IMR-90 (cell line): ENCODE data around the gene COL23A1. TPM values are rescaled to one million over a fixed set of nuclear protein-coding genes. Genes with fewer than 3 reads are reported as not detected.

ENCODE experiments used
- ATAC-seq: fragments of 200-7000 bp; cut with Tn5 transposase; 2 replicates; pipeline ENCODE4 v1.9.1; 2020; ENCODE audit warnings: low read depth, mild to moderate bottlenecking, moderate library complexity
- BruUV-seq: library from RNA; stranded (reverse); fragments of 400-500 nt; replicated peaks from 2 replicates; lab custom pipeline; 2021; lab: Mats Ljungman, UMichigan
- CTCF ChIA-PET: fragments of 300-600 bp; formaldehyde crosslinking; extraction: SDS; loops from one replicate; lab custom pipeline; 2021; ENCODE audit warnings: antibody characterized with exemption; lab: Yijun Ruan, JAX
- POLR2A ChIA-PET: fragments of 300-600 bp; sonication (Branson Sonifier 250); formaldehyde crosslinking; loops from one replicate; lab custom pipeline; 2022; ENCODE audit warnings: antibody characterized with exemption; ENCODE audit not compliant: unreplicated experiment; lab: Charles Lee
- DNase-seq: peaks from one replicate; pipeline ENCODE4 v3.0.0; 2013
- H2AFZ ChIP-seq: replicated peaks from 2 replicates; pipeline ENCODE3; 2013; ENCODE audit warnings: low read length, mild to moderate bottlenecking; ENCODE audit not compliant: poor library complexity
- H2AK5ac ChIP-seq: 2 replicates; pipeline ENCODE4 v1.6.1; 2013; ENCODE audit warnings: low read depth, low read length, inconsistent platforms
- H2AK9ac ChIP-seq: replicated peaks from 2 replicates; pipeline ENCODE3; 2013; ENCODE audit warnings: mild to moderate bottlenecking, low read depth, low read length, moderate library complexity; ENCODE audit not compliant: poor library complexity
- H2BK120ac ChIP-seq: 2 replicates; pipeline ENCODE4 v1.6.1; 2013; ENCODE audit warnings: low read depth, low read length, inconsistent platforms
- H2BK15ac ChIP-seq: 3 replicates; pipeline ENCODE4 v1.6.1; 2013; ENCODE audit warnings: low read depth, low read length, inconsistent platforms
- H2BK20ac ChIP-seq: 2 replicates; pipeline ENCODE4 v1.6.1; 2013; ENCODE audit warnings: low read depth, mild to moderate bottlenecking, inconsistent platforms, low read length, moderate library complexity
- H2BK5ac ChIP-seq: 2 replicates; pipeline ENCODE4 v1.6.1; 2013; ENCODE audit warnings: mild to moderate bottlenecking, low read depth, low read length, inconsistent platforms; ENCODE audit not compliant: poor library complexity, severe bottlenecking
- H3K14ac ChIP-seq: replicated peaks from 2 replicates; pipeline ENCODE4 v1.6.1; 2013; ENCODE audit warnings: low read depth, low read length, inconsistent platforms
- H3K18ac ChIP-seq: 2 replicates; pipeline ENCODE4 v1.6.1; 2013; ENCODE audit warnings: low read depth, low read length, control low read depth
- H3K23ac ChIP-seq: 2 replicates; pipeline ENCODE4 v1.6.1; 2013; ENCODE audit warnings: low read depth, low read length, inconsistent platforms
- H3K27ac ChIP-seq: 2 replicates; pipeline ENCODE4 v1.5.1; 2013; ENCODE audit warnings: mild to moderate bottlenecking, control low read depth, low read length; ENCODE audit not compliant: insufficient read depth
- H3K27me3 ChIP-seq: 2 replicates; pipeline ENCODE4 v1.6.1; 2013; ENCODE audit warnings: low read length; ENCODE audit not compliant: control insufficient read depth, insufficient read depth
- H3K36me3 ChIP-seq: 2 replicates; pipeline ENCODE4 v1.6.1; 2013; ENCODE audit warnings: low read length, mixed read lengths; ENCODE audit not compliant: control insufficient read depth, insufficient read depth
- H3K4ac ChIP-seq: 2 replicates; pipeline ENCODE4 v1.6.1; 2013; ENCODE audit warnings: low read depth, low read length, inconsistent platforms
- H3K4me1 ChIP-seq: 2 replicates; pipeline ENCODE4 v1.6.1; 2013; ENCODE audit warnings: low read length, mixed read lengths; ENCODE audit not compliant: control insufficient read depth, insufficient read depth
- H3K4me2 ChIP-seq: 2 replicates; pipeline ENCODE4 v1.6.1; 2013; ENCODE audit warnings: low read depth, mild to moderate bottlenecking, control low read depth, low read length, moderate library complexity
- H3K4me3 ChIP-seq: 2 replicates; pipeline ENCODE4 v1.5.1; 2013; ENCODE audit warnings: low read depth, mild to moderate bottlenecking, control low read depth, low read length, moderate library complexity; ENCODE audit not compliant: insufficient read depth
- H3K56ac ChIP-seq: 2 replicates; pipeline ENCODE4 v1.6.1; 2013; ENCODE audit warnings: low read length, inconsistent platforms; ENCODE audit not compliant: insufficient read depth; ENCODE audit errors: extremely low read depth
- H3K79me1 ChIP-seq, 2 experiments: 2 replicates each; pipeline ENCODE4 v1.6.1; 2013; ENCODE audit warnings: low read length in 2 of 2, inconsistent platforms in 1 of 2, low read depth in 1 of 2
- H3K9ac ChIP-seq: 2 replicates; pipeline ENCODE4 v1.6.1; 2013; ENCODE audit warnings: low read depth, low read length, control low read depth
- H3K9me1 ChIP-seq: 2 replicates; pipeline ENCODE4 v1.6.1; 2013; ENCODE audit warnings: low read length, inconsistent platforms; ENCODE audit not compliant: insufficient read depth
- H3K9me3 ChIP-seq: 2 replicates; pipeline ENCODE4 v1.6.1; 2013; ENCODE audit warnings: low read length; ENCODE audit not compliant: control insufficient read depth, insufficient read depth
- H4K20me1 ChIP-seq: 2 replicates; pipeline ENCODE4 v1.6.1; 2013; ENCODE audit warnings: low read length, inconsistent platforms; ENCODE audit not compliant: insufficient read depth
- H4K5ac ChIP-seq: 2 replicates; pipeline ENCODE4 v1.6.1; 2013; ENCODE audit warnings: mild to moderate bottlenecking, low read depth, low read length, control low read depth
- H4K8ac ChIP-seq, 2 experiments: 2 replicates each; pipeline ENCODE4 v1.6.1; 2013; ENCODE audit warnings: low read depth in 2 of 2, low read length in 2 of 2, control low read depth in 1 of 2, inconsistent platforms in 1 of 2
- H4K91ac ChIP-seq: 2 replicates; pipeline ENCODE4 v1.6.1; 2013; ENCODE audit warnings: low read depth, low read length, inconsistent platforms; ENCODE audit not compliant: insufficient read depth
- CEBPB ChIP-seq: IDR thresholded peaks from 2 replicates; pipeline ENCODE4 v1.6.1; 2012; ENCODE audit warnings: low read depth, low read length, improper control_type of control experiment
- FOS ChIP-seq: fragments of 150-350 bp; IDR thresholded peaks from 2 replicates; pipeline ENCODE4 v1.6.1; 2016; ENCODE audit warnings: low read depth, low read length
- MAFK ChIP-seq: IDR thresholded peaks from 2 replicates; pipeline ENCODE4 v1.6.1; 2012; ENCODE audit warnings: low read depth, low read length, improper control_type of control experiment
- MAZ ChIP-seq: IDR thresholded peaks from 2 replicates; pipeline ENCODE4 v1.6.1; 2012; ENCODE audit warnings: low read depth, mild to moderate bottlenecking, low read length, improper control_type of control experiment, moderate library complexity, borderline replicate concordance
- MXI1 ChIP-seq: IDR thresholded peaks from 2 replicates; pipeline ENCODE4 v1.6.1; 2012; ENCODE audit warnings: low read depth, mild to moderate bottlenecking, low read length, moderate library complexity, borderline replicate concordance
- NFE2L2 ChIP-seq: fragments of 150-350 bp; IDR thresholded peaks from 2 replicates; pipeline ENCODE4 v1.6.1; 2016; ENCODE audit warnings: low read depth, mild to moderate bottlenecking, low read length
- RAD21 ChIP-seq: IDR thresholded peaks from 2 replicates; pipeline ENCODE4 v1.6.1; 2012; ENCODE audit warnings: low read length, improper control_type of control experiment
- RCOR1 ChIP-seq: IDR thresholded peaks from 2 replicates; pipeline ENCODE4 v1.6.1; 2012; ENCODE audit warnings: mild to moderate bottlenecking, low read length, improper control_type of control experiment; ENCODE audit not compliant: insufficient replicate concordance
- whole genome bisulfite sequencing, 2 experiments: methylation state at CpG; one replicate each; pipeline versions ENCODE4 v1.1.5 to v1.1.7; 2013; ENCODE audit warnings: missing lambda C conversion rate in 2 of 2; ENCODE audit not compliant: insufficient read length in 1 of 2; ENCODE audit errors: extremely low coverage in 2 of 2; 5-methylcytosine and 5-hydroxymethylcytosine counted together
- dilution Hi-C: fragments of 300-500 bp; cut with HindIII; formaldehyde crosslinking; loops from one replicate; pipeline ENCODE4 v1.14.3; 2018; ENCODE audit warnings: low sequenced_read_pairs; ENCODE audit not compliant: unreplicated experiment
- in situ Hi-C: fragments of 300-500 bp; cut with MboI; formaldehyde crosslinking; loops from 3 replicates; pipeline ENCODE4 v1.14.3; 2019; ENCODE audit warnings: low sequenced_read_pairs, inconsistent platforms, mixed read lengths
- intact Hi-C: fragments of 100-400 bp; cut with micrococcal nuclease; formaldehyde crosslinking; loops from 2 replicates; pipeline ENCODE4 v1.10.0; 2022
- polyA plus RNA-seq, 3 experiments: library from polyadenylated mRNA; depleted of rRNA; stranded (reverse); fragments of >200 nt; gene quantifications; 2 replicates each; pipeline ENCODE4 v1.2.3, GENCODE V29; 2012; ENCODE audit warnings: low replicate concordance in 1 of 3
- total RNA-seq: library from RNA; depleted of rRNA; stranded (reverse); fragments of >200 nt; gene quantifications from 2 replicates; pipeline ENCODE4 v1.2.3, GENCODE V29; 2012
- TF ChIP-seq, protein P1 (sequence below): fragments of 150-350 bp; IDR thresholded peaks from 2 replicates; pipeline ENCODE4 v1.6.1; 2017; ENCODE audit warnings: mild to moderate bottlenecking, antibody characterized with exemption, low read length, low read depth
- TF ChIP-seq, protein P2 (sequence below): conservative IDR thresholded peaks from 2 replicates; pipeline ENCODE4 v1.5.1; 2012; ENCODE audit warnings: mild to moderate bottlenecking, low read depth, low read length, improper control_type of control experiment

Gene COL23A1
- total and polyA plus RNA-seq, 2 of the 4 experiments (the other 2 are of a cell fraction), result not detected

DNA sequence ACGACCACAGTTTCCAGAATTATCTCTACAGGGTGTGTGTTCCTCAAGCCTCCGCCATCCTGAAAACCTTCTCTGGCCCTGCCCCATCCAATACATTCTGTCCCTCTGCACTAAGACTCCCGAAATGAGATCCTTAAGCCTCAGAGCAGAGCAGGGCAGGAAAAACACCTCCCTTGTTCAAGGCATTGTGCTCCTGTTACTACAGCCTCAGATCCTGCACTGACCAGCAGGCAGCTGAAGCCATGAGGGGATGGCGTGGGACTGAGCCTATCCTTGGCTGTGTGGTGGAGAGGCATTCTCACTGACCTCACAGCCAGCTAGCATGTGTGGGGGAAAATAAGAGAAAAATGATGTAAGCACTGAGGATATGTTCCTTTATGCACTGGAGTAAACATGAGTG is 250.9 kb downstream of the COL23A1 start:
- dilution Hi-C loops (no loop called here), intact Hi-C loops (no loop called here), in situ Hi-C loops (no loop called here)
- Histone ChIP-seq H3K27me3 (no peaks in the 10 kb centered on the region; the same call in 1 of the 2 replicates), H3K9me1 (no peaks in the 10 kb centered on the region), H3K23ac (no peak overlapping the region), H3K9me3 (peaks cover 9% of the 10 kb centered on the region), H3K18ac (no peak overlapping the region), H2BK120ac (no peak overlapping the region), H3K36me3 (no peaks in the 10 kb centered on the region), H4K20me1 (no peaks in the 10 kb centered on the region), H3K9ac (no peak overlapping the region), H2BK15ac (no peak overlapping the region), H2AK5ac (no peak overlapping the region), H3K56ac (no peak overlapping the region), H3K14ac (no peak overlapping the region), H3K79me1 (no peaks in the 10 kb centered on the region), H2AFZ (no peak overlapping the region), H4K8ac (no peak overlapping the region), H2AK9ac (no peak overlapping the region), H3K27ac (no peak overlapping the region), H2BK20ac (no peak overlapping the region), H3K4ac (no peak overlapping the region), H4K5ac (no peak overlapping the region), H2BK5ac (no peak overlapping the region), H3K4me2 (no peak overlapping the region), H3K4me3 (no peak overlapping the region), H3K4me1 (no peaks in the 10 kb centered on the region), H4K91ac (no peak overlapping the region)
- no peak for DNase-seq
- TF ChIP-seq RAD21, result no peak
- TF ChIP-seq CEBPB, result no peak
- TF ChIP-seq, protein P1, sequence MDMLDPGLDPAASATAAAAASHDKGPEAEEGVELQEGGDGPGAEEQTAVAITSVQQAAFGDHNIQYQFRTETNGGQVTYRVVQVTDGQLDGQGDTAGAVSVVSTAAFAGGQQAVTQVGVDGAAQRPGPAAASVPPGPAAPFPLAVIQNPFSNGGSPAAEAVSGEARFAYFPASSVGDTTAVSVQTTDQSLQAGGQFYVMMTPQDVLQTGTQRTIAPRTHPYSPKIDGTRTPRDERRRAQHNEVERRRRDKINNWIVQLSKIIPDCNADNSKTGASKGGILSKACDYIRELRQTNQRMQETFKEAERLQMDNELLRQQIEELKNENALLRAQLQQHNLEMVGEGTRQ, result no peak
- no peak for TF ChIP-seq FOS
- TF ChIP-seq, protein P2, sequence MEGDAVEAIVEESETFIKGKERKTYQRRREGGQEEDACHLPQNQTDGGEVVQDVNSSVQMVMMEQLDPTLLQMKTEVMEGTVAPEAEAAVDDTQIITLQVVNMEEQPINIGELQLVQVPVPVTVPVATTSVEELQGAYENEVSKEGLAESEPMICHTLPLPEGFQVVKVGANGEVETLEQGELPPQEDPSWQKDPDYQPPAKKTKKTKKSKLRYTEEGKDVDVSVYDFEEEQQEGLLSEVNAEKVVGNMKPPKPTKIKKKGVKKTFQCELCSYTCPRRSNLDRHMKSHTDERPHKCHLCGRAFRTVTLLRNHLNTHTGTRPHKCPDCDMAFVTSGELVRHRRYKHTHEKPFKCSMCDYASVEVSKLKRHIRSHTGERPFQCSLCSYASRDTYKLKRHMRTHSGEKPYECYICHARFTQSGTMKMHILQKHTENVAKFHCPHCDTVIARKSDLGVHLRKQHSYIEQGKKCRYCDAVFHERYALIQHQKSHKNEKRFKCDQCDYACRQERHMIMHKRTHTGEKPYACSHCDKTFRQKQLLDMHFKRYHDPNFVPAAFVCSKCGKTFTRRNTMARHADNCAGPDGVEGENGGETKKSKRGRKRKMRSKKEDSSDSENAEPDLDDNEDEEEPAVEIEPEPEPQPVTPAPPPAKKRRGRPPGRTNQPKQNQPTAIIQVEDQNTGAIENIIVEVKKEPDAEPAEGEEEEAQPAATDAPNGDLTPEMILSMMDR, result no peak
- no peak for TF ChIP-seq MAFK
- TF ChIP-seq NFE2L2, result no peak
- TF ChIP-seq RCOR1, result no peak
- no peak for TF ChIP-seq MAZ
- no peak for TF ChIP-seq MXI1
- WGBS, 2 experiments, result 60% methylated on average over 1 of the region's 4 CpGs; no CpG with 5 or more reads in 1 of the 2 experiments
- ATAC-seq, result no peak
- ChIA-PET POLR2A (no interaction called here), CTCF (no interaction called here)
- BruUV-seq, result no TSS peak
